D341Med (cell line): ENCODE measurements around the gene SLC22A31.
"Not testable (repeated sequence)": the region's sequence is repeated elsewhere in the genome, so short reads cannot be mapped to it uniquely, and the experiment has no call there.

ENCODE experiments used
- DNase-seq: peaks from one replicate; pipeline ENCODE4 v3.0.0; 2012; ENCODE audit warnings: low spot score

The SLC22A31 gene

GRCh38 chr16:89200124-89200849 is at the start of gene SLC22A31:
Gene SLC22A31 (minus strand): TSS chr16:89200537. CDS start chr16:89200501, 36 bp downstream.
- peak; percentile 33 for DNase-seq

- no peak for DNase-seq
Observed at GRCh38 chr16:89248196-89248982, 48.1 kb upstream of the SLC22A31 start.

GRCh38 chr16:89247734-89248075 is 47.4 kb upstream of the SLC22A31 start:
- DNase-seq, result not testable (repeated sequence)

GRCh38 chr16:89246903-89247733 is 46.8 kb upstream of the SLC22A31 start:
- peak; percentile 98 for DNase-seq

GRCh38 chr16:89246383-89246902 is 46.1 kb upstream of the SLC22A31 start:
- no peak for DNase-seq

GRCh38 chr16:89244754-89245153 is 44.4 kb upstream of the SLC22A31 start:
- no peak for DNase-seq

GRCh38 chr16:89244264-89244663 is 43.9 kb upstream of the SLC22A31 start:
- not testable (repeated sequence) for DNase-seq

- DNase-seq, result no peak
Observed at GRCh38 chr16:89243664-89244063, 43.3 kb upstream of the SLC22A31 start.

- no peak for DNase-seq
Observed at GRCh38 chr16:89242795-89243200, 42.5 kb upstream of the SLC22A31 start.

GRCh38 chr16:89241187-89242007 is 41.1 kb upstream of the SLC22A31 start:
- DNase-seq, result peak; percentile 80

GRCh38 chr16:89237733-89238132 is 37.4 kb upstream of the SLC22A31 start:
- no peak for DNase-seq

- no peak for DNase-seq
Observed at GRCh38 chr16:89233678-89234490, 33.5 kb upstream of the SLC22A31 start.

- no peak for DNase-seq
Observed at GRCh38 chr16:89232107-89232506, 31.8 kb upstream of the SLC22A31 start.

- no peak for DNase-seq
Observed at GRCh38 chr16:89230255-89230654, 29.9 kb upstream of the SLC22A31 start.

GRCh38 chr16:89224665-89225064 is 24.3 kb upstream of the SLC22A31 start:
- no peak for DNase-seq

- DNase-seq, result no peak
Observed at GRCh38 chr16:89222931-89223330, 22.6 kb upstream of the SLC22A31 start.

- DNase-seq, result no peak
Observed at GRCh38 chr16:89221604-89222003, 21.3 kb upstream of the SLC22A31 start.

GRCh38 chr16:89219365-89219764 is 19.0 kb upstream of the SLC22A31 start:
- no peak for DNase-seq

- peak; percentile 92 for DNase-seq
Observed at GRCh38 chr16:89217388-89218191, 17.3 kb upstream of the SLC22A31 start, which contains the start of gene ZNF778. Gene ZNF778 (plus strand): TSS chr16:89217703. CDS start chr16:89221128, 3,425 bp downstream.

GRCh38 chr16:89217138-89217387 is 16.7 kb upstream of the SLC22A31 start:
- DNase-seq, result no peak
